GM12878 (cell line): Measurements from ENCODE around the gene MAPK13. TPM values are rescaled to one million over a fixed set of nuclear protein-coding genes. Genes with fewer than 3 reads are reported as not detected.

ENCODE experiments used
- ATAC-seq: fragments of 200-7000 bp; cut with Tn5 transposase; 3 replicates; pipeline ENCODE4 v1.9.1; 2020; ENCODE audit warnings: mild to moderate bottlenecking, moderate library complexity
- BruUV-seq: library from RNA; stranded (reverse); fragments of 400-500 nt; replicated peaks from 2 replicates; lab custom pipeline; 2021; lab: Mats Ljungman, UMichigan
- CTCF ChIA-PET: fragments of 300-600 bp; sonication (Branson Sonifier 250); formaldehyde crosslinking; extraction: SDS; loops from one replicate; lab custom pipeline; 2021; ENCODE audit warnings: inconsistent platforms; lab: Yijun Ruan, JAX
- POLR2A ChIA-PET: fragments of 350-600 bp; formaldehyde crosslinking; extraction: SDS; loops from one replicate; lab custom pipeline; 2021; ENCODE audit warnings: inconsistent platforms; lab: Charles Lee
- RAD21 ChIA-PET: fragments of 300-600 bp; sonication (Branson Sonifier 250); formaldehyde crosslinking; loops from one replicate; lab custom pipeline; 2023; ENCODE audit warnings: antibody characterized with exemption; ENCODE audit not compliant: unreplicated experiment; lab: Charles Lee
- SMC1A ChIA-PET: fragments of 300-600 bp; sonication (Branson Sonifier 250); formaldehyde crosslinking; loops from one replicate; lab custom pipeline; 2023; ENCODE audit not compliant: unreplicated experiment, uncharacterized antibody; lab: Charles Lee
- DNase-seq: peaks from one replicate; pipeline ENCODE4 v3.0.0-alpha.2; 2011; ENCODE audit warnings: low read depth, low spot score
- FAIRE-seq: peaks from 3 replicates; lab custom pipeline; 2011; peaks lifted over from hg19 to GRCh38; lab: Jason Lieb, UNC
- H2AFZ ChIP-seq: 2 replicates; pipeline ENCODE4 v1.6.0; 2011; ENCODE audit warnings: low read depth, low read length, control low read depth; ENCODE audit not compliant: control insufficient read depth
- H3K27ac ChIP-seq: 2 replicates; pipeline ENCODE4 v1.5.1; 2011; ENCODE audit warnings: control low read depth; ENCODE audit not compliant: control insufficient read depth, insufficient read depth
- H3K27me3 ChIP-seq, 2 experiments: replicated peaks in 1 of 2; 2 replicates each; pipeline versions ENCODE4 v1.6.0 to v1.6.1; 2011; ENCODE audit warnings: low read length in 1 of 2; ENCODE audit not compliant: control insufficient read depth in 2 of 2, insufficient read depth in 2 of 2
- H3K36me3 ChIP-seq, 2 experiments: 2 replicates each; pipeline ENCODE4 v1.5.1; 2011; ENCODE audit warnings: low read length in 1 of 2; ENCODE audit not compliant: control insufficient read depth in 2 of 2, insufficient read depth in 2 of 2
- H3K4me1 ChIP-seq: 2 replicates; pipeline ENCODE4 v1.6.1; 2011; ENCODE audit warnings: mild to moderate bottlenecking, low read length, moderate library complexity, mixed read lengths; ENCODE audit not compliant: control insufficient read depth, insufficient read depth
- H3K4me2 ChIP-seq: 2 replicates; pipeline ENCODE4 v1.6.0; 2011; ENCODE audit warnings: control low read depth; ENCODE audit not compliant: control insufficient read depth, insufficient read depth
- H3K4me3 ChIP-seq: fragments of 200-600 bp; sonication (generic); 2 replicates; pipeline ENCODE4 v1.5.1; 2016
- H3K79me2 ChIP-seq: 2 replicates; pipeline ENCODE4 v1.6.0; 2011; ENCODE audit warnings: low read length; ENCODE audit not compliant: control insufficient read depth, insufficient read depth
- H3K9ac ChIP-seq: 2 replicates; pipeline ENCODE4 v1.8.0; 2011; ENCODE audit warnings: low read length, control low read depth, mixed read lengths; ENCODE audit not compliant: control insufficient read depth, insufficient read depth
- H3K9me3 ChIP-seq: replicated peaks from 3 replicates; pipeline ENCODE4 v1.5.1; 2011; ENCODE audit warnings: mild to moderate bottlenecking, low read length; ENCODE audit not compliant: control insufficient read depth, insufficient read depth
- H4K20me1 ChIP-seq: 2 replicates; pipeline ENCODE4 v1.6.0; 2011; ENCODE audit not compliant: control insufficient read depth, insufficient read depth
- CHD1 ChIP-seq: IDR thresholded peaks from 2 replicates; pipeline ENCODE4 v1.6.1; 2012; ENCODE audit warnings: low read depth, low read length, improper control_type of control experiment
- EP300 ChIP-seq, 2 experiments: fragments of 150-350 bp in 1 of 2; IDR thresholded peaks; 2 replicates each; pipeline ENCODE4 v1.6.1; 2011 to 2012; ENCODE audit warnings: low read depth in 2 of 2, low read length in 2 of 2, borderline replicate concordance in 1 of 2, improper control_type of control experiment in 1 of 2, inconsistent platforms in 1 of 2; ENCODE audit not compliant: control insufficient read depth in 1 of 2
- KAT2A ChIP-seq: conservative IDR thresholded peaks from 2 replicates; pipeline ENCODE4 v1.6.1; 2011; ENCODE audit warnings: low read depth, low read length; ENCODE audit not compliant: control insufficient read depth
- TAF1 ChIP-seq: IDR thresholded peaks from 2 replicates; pipeline ENCODE4 v1.6.1; 2011; ENCODE audit warnings: mild to moderate bottlenecking, low read depth, low read length, borderline replicate concordance
- ZNF274 ChIP-seq: IDR thresholded peaks from one replicate; pipeline ENCODE4 v1.8.0; 2011; ENCODE audit not compliant: insufficient read length, insufficient read depth
- WGBS: methylation state at CpG from one replicate; pipeline ENCODE4 v1.1.6; 2016; ENCODE audit warnings: low lambda C conversion rate; ENCODE audit not compliant: insufficient replicate concordance, insufficient coverage; ENCODE audit errors: missing lambda C conversion rate; 5-methylcytosine and 5-hydroxymethylcytosine counted together
- in situ Hi-C: fragments of 300-500 bp; cut with MboI; formaldehyde crosslinking; loops from 9 replicates; pipeline ENCODE4 v1.14.3; 2018; ENCODE audit warnings: mixed read lengths
- intact Hi-C: fragments of 100-400 bp; cut with micrococcal nuclease; formaldehyde crosslinking; loops from one replicate; pipeline ENCODE4 v1.14.2; 2022; ENCODE audit not compliant: unreplicated experiment
- polyA plus RNA-seq, 11 experiments: library from polyadenylated mRNA; depleted of rRNA in 4 of 11; unstranded in 6 of 11; stranded (reverse) in 5 of 11; fragments of >200 nt; fragmentation: Nextera tagmentation in 4 of 11; fragmentation: Illumina TruSeq in 1 of 11; extraction: Ambion mirVana in 4 of 11; extraction: Trizol in 1 of 11; gene quantifications; 1 replicate in 1 of 11; 2 replicates in 10 of 11; pipeline versions ENCODE4 v1.2.1 to v1.2.3, GENCODE V29; 2011 to 2016; ENCODE audit warnings: inconsistent platforms in 2 of 11, missing spikeins in 2 of 11, low read depth in 1 of 11
- total RNA-seq, 4 experiments: library from RNA; depleted of rRNA in 3 of 4; stranded (reverse); fragments of >200 nt in 3 of 4; fragmentation: Illumina TruSeq in 1 of 4; extraction: Trizol in 1 of 4; gene quantifications; 2 replicates each; pipeline versions ENCODE4 v1.2.1 to v1.2.3, GENCODE V29; 2013 to 2021
- TF ChIP-seq, protein P1 (sequence below): fragments of 450-650 bp; IDR thresholded peaks from 2 replicates; pipeline ENCODE4 v1.6.1; 2017; ENCODE audit warnings: borderline replicate concordance
- TF ChIP-seq, protein P2 (sequence below): fragments of 450-650 bp; IDR thresholded peaks from 2 replicates; pipeline ENCODE4 v1.6.1; 2016; ENCODE audit warnings: mild to moderate bottlenecking, moderate library complexity, borderline replicate concordance
- TF ChIP-seq, protein P3 (sequence below): fragments of 450-650 bp; conservative IDR thresholded peaks from 2 replicates; pipeline ENCODE4 v1.6.1; 2017; ENCODE audit warnings: mild to moderate bottlenecking, moderate library complexity
- TF ChIP-seq, protein P4 (sequence below): IDR thresholded peaks from 2 replicates; pipeline ENCODE4 v1.6.1; 2012; ENCODE audit warnings: improper control_type of control experiment, low read depth, low read length; ENCODE audit not compliant: insufficient replicate concordance

MAPK13 gene
- total and polyA plus RNA-seq, 10 of the 15 experiments (the other 5 are each of a cell fraction or from before 2014, with no cell fraction given), result 1.8 to 48.0 (median 37.5) TPM

DNA sequence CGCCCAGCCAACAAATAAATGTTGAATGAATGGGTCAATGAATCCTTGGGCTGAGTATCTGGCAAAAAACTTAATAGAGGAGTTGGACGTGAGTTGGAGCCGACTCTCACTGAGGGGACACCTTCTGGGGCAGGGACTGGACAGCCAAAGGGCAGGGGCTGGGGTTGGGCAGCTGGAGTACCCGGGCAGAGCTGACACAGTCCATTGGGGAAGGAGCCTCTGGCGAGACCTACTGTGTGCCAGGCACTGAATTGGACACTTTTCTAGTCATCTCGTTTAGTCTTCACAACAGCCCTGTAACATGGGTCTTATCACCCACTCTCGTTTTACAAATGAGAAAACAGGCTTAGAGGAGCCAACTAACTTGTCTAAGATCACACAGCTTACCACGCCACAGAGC is 4.7 kb upstream of the MAPK13 start:
- intact Hi-C loops, result loop anchor here (10.0 kb wide), 1 partner anchor 179 kb away; no protein-coding TSS in a partner anchor
- DNase-seq, result no peak
- H3K4me1 ChIP-seq, result peaks cover 21% of the 10 kb centered on the region
- 62% methylated on average over 8 of the region's 8 CpGs for WGBS
- no peaks in the 10 kb centered on the region for H3K27me3 ChIP-seq
- SMC1A ChIA-PET, result interaction anchor here (0.7 to 7.8 kb wide), 6 partner anchors 46 to 234 kb away, joined by 3 to 75 read pairs (median 4); no protein-coding TSS in a partner anchor
- in situ Hi-C loops, result no loop called here
- H2AFZ ChIP-seq, result no peak overlapping the region
- FAIRE-seq, result no peak
- H4K20me1 ChIP-seq, result no peaks in the 10 kb centered on the region
- no peaks in the 10 kb centered on the region for H3K79me2 ChIP-seq
- H3K36me3 ChIP-seq, result no peaks in the 10 kb centered on the region
- CTCF ChIA-PET, result interaction anchor here (0.6 to 7.6 kb wide), 9 partner anchors 10 to 325 kb away, joined by 3 to 82 read pairs (median 5); partner anchors contain the start of gene MAPK14
- H3K4me2 ChIP-seq, result no peak overlapping the region
- ATAC-seq, result no peak
- BruUV-seq, result no TSS peak
- no peak overlapping the region for H3K9ac ChIP-seq
- POLR2A ChIA-PET, result no interaction called here
- H3K9me3 ChIP-seq, result no peaks in the 10 kb centered on the region
- RAD21 ChIA-PET, result interaction anchor here (1.6 kb wide), 1 partner anchor 234 kb away, joined by 8 read pairs; no protein-coding TSS in a partner anchor
- H3K27ac ChIP-seq, result no peak overlapping the region
- no peak overlapping the region for H3K4me3 ChIP-seq
- TF ChIP-seq, protein P1, sequence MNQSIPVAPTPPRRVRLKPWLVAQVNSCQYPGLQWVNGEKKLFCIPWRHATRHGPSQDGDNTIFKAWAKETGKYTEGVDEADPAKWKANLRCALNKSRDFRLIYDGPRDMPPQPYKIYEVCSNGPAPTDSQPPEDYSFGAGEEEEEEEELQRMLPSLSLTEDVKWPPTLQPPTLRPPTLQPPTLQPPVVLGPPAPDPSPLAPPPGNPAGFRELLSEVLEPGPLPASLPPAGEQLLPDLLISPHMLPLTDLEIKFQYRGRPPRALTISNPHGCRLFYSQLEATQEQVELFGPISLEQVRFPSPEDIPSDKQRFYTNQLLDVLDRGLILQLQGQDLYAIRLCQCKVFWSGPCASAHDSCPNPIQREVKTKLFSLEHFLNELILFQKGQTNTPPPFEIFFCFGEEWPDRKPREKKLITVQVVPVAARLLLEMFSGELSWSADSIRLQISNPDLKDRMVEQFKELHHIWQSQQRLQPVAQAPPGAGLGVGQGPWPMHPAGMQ, result no peak
- TF ChIP-seq CHD1 (no peak), ZNF274 (no peak), KAT2A (no peak), EP300 (IDR thresholded peaks at IDR 0.05; ENCODE audit: borderline replicate concordance in 1 of 2, control insufficient read depth in 1 of 2, low read depth in 2 of 2, low read length in 2 of 2) (no peak), TAF1 (no peak)
- TF ChIP-seq, protein P2, sequence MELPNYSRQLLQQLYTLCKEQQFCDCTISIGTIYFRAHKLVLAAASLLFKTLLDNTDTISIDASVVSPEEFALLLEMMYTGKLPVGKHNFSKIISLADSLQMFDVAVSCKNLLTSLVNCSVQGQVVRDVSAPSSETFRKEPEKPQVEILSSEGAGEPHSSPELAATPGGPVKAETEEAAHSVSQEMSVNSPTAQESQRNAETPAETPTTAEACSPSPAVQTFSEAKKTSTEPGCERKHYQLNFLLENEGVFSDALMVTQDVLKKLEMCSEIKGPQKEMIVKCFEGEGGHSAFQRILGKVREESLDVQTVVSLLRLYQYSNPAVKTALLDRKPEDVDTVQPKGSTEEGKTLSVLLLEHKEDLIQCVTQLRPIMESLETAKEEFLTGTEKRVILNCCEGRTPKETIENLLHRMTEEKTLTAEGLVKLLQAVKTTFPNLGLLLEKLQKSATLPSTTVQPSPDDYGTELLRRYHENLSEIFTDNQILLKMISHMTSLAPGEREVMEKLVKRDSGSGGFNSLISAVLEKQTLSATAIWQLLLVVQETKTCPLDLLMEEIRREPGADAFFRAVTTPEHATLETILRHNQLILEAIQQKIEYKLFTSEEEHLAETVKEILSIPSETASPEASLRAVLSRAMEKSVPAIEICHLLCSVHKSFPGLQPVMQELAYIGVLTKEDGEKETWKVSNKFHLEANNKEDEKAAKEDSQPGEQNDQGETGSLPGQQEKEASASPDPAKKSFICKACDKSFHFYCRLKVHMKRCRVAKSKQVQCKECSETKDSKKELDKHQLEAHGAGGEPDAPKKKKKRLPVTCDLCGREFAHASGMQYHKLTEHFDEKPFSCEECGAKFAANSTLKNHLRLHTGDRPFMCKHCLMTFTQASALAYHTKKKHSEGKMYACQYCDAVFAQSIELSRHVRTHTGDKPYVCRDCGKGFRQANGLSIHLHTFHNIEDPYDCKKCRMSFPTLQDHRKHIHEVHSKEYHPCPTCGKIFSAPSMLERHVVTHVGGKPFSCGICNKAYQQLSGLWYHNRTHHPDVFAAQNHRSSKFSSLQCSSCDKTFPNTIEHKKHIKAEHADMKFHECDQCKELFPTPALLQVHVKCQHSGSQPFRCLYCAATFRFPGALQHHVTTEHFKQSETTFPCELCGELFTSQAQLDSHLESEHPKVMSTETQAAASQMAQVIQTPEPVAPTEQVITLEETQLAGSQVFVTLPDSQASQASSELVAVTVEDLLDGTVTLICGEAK, result no peak
- TF ChIP-seq, protein P3, sequence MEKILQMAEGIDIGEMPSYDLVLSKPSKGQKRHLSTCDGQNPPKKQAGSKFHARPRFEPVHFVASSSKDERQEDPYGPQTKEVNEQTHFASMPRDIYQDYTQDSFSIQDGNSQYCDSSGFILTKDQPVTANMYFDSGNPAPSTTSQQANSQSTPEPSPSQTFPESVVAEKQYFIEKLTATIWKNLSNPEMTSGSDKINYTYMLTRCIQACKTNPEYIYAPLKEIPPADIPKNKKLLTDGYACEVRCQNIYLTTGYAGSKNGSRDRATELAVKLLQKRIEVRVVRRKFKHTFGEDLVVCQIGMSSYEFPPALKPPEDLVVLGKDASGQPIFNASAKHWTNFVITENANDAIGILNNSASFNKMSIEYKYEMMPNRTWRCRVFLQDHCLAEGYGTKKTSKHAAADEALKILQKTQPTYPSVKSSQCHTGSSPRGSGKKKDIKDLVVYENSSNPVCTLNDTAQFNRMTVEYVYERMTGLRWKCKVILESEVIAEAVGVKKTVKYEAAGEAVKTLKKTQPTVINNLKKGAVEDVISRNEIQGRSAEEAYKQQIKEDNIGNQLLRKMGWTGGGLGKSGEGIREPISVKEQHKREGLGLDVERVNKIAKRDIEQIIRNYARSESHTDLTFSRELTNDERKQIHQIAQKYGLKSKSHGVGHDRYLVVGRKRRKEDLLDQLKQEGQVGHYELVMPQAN, result no peak
- TF ChIP-seq, protein P4, sequence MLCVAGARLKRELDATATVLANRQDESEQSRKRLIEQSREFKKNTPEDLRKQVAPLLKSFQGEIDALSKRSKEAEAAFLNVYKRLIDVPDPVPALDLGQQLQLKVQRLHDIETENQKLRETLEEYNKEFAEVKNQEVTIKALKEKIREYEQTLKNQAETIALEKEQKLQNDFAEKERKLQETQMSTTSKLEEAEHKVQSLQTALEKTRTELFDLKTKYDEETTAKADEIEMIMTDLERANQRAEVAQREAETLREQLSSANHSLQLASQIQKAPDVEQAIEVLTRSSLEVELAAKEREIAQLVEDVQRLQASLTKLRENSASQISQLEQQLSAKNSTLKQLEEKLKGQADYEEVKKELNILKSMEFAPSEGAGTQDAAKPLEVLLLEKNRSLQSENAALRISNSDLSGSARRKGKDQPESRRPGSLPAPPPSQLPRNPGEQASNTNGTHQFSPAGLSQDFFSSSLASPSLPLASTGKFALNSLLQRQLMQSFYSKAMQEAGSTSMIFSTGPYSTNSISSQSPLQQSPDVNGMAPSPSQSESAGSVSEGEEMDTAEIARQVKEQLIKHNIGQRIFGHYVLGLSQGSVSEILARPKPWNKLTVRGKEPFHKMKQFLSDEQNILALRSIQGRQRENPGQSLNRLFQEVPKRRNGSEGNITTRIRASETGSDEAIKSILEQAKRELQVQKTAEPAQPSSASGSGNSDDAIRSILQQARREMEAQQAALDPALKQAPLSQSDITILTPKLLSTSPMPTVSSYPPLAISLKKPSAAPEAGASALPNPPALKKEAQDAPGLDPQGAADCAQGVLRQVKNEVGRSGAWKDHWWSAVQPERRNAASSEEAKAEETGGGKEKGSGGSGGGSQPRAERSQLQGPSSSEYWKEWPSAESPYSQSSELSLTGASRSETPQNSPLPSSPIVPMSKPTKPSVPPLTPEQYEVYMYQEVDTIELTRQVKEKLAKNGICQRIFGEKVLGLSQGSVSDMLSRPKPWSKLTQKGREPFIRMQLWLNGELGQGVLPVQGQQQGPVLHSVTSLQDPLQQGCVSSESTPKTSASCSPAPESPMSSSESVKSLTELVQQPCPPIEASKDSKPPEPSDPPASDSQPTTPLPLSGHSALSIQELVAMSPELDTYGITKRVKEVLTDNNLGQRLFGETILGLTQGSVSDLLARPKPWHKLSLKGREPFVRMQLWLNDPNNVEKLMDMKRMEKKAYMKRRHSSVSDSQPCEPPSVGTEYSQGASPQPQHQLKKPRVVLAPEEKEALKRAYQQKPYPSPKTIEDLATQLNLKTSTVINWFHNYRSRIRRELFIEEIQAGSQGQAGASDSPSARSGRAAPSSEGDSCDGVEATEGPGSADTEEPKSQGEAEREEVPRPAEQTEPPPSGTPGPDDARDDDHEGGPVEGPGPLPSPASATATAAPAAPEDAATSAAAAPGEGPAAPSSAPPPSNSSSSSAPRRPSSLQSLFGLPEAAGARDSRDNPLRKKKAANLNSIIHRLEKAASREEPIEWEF, result no peak
